Body of pancreas (tissue), 4 donors: ENCODE measurements around the gene DYDC2.

Source experiments
- CTCF ChIP-seq, 7 experiments: fragments of 450-650 bp in 4 of 7; fragments of 200-600 bp in 3 of 7; sonication (generic) in 3 of 7; IDR thresholded peaks; one replicate each; pipeline ENCODE4 v1.5.1; 2016 to 2019; ENCODE audit warnings: antibody characterized with exemption in 7 of 7
- POLR2A ChIP-seq, 3 donors: fragments of 450-650 bp; IDR thresholded peaks; one replicate each; pipeline ENCODE4 v1.6.1; 2016; ENCODE audit warnings: antibody characterized with exemption in 3 of 3, mild to moderate bottlenecking in 2 of 3

DNA sequence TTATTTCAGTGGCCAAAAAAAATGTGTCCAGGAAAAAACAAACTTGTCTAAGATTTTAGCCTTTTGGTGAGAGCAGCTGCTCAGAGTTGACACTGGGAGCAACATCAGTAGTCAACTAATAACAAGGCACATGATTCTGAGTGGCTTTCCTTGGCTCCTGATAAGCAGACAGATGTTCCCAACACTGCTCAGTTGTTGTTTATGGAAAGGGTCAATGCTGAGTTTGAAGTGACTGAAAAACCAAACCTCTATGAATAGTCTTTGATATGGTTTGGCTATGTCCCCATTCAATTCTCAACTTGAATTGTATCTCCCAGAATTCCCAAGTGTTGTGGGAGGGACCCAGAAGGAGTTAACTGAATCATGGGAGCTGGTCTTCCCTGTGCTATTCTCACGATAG, 12.3 kb upstream of the DYDC2 start:
- TF ChIP-seq CTCF (IDR thresholded peaks at IDR 0.05): no peak
- TF ChIP-seq POLR2A (IDR thresholded peaks at IDR 0.05): no peak
